CD4-positive, CD25-positive, alpha-beta regulatory T cell (primary cell): ENCODE data around the gene CRABP1. TPM values are rescaled to one million over a fixed set of nuclear protein-coding genes. Genes with fewer than 3 reads are reported as not detected.

Experiments
- ATAC-seq, 2 donors: fragments of 150-1000 bp; cut with Tn5 transposase; one replicate each; pipeline ENCODE4 v1.10.0; 2021; ENCODE audit warnings: low read depth in 2 of 2, moderate number of reproducible peaks in 2 of 2, moderate library complexity in 1 of 2
- DNase-seq, 3 donors: peaks; one replicate each; pipeline versions ENCODE4 v3.0.0 to v3.0.0-alpha.2; 2012 to 2022; ENCODE audit warnings: mixed read lengths in 1 of 3
- H3K27ac ChIP-seq: one replicate; pipeline ENCODE4 v1.7.0; 2013; ENCODE audit warnings: mild to moderate bottlenecking, low read length; ENCODE audit not compliant: insufficient read depth, poor library complexity, severe bottlenecking
- H3K27me3 ChIP-seq: one replicate; pipeline ENCODE4 v1.7.0; 2013; ENCODE audit warnings: low read length; ENCODE audit not compliant: control insufficient read depth, insufficient read depth
- H3K36me3 ChIP-seq: one replicate; pipeline ENCODE4 v1.7.0; 2013; ENCODE audit warnings: mild to moderate bottlenecking, low read length, moderate library complexity; ENCODE audit not compliant: control insufficient read depth, insufficient read depth
- H3K4me1 ChIP-seq: 2 replicates; pipeline ENCODE4 v1.7.0; 2013; ENCODE audit warnings: mild to moderate bottlenecking, low read length; ENCODE audit not compliant: insufficient read depth, control insufficient read depth, poor library complexity, severe bottlenecking
- H3K4me3 ChIP-seq: one replicate; pipeline ENCODE4 v1.7.0; 2013; ENCODE audit warnings: low read depth, mild to moderate bottlenecking, low read length, moderate library complexity
- H3K9me3 ChIP-seq, 2 experiments: 1 replicate in 1 of 2; 2 replicates in 1 of 2; pipeline ENCODE4 v1.7.0; 2013; ENCODE audit warnings: low read length in 2 of 2, mild to moderate bottlenecking in 1 of 2, moderate library complexity in 1 of 2; ENCODE audit not compliant: control insufficient read depth in 2 of 2
- H3K27ac Mint-ChIP-seq, 3 donors: one replicate each; pipeline ENCODE4 v1.8.0; 2020 to 2022; ENCODE audit warnings: mild to moderate bottlenecking in 3 of 3, mixed read lengths in 3 of 3, moderate library complexity in 2 of 3
- H3K27me3 Mint-ChIP-seq: one replicate; pipeline ENCODE4 v1.8.0; 2022; ENCODE audit warnings: mild to moderate bottlenecking, mixed read lengths
- H3K36me3 Mint-ChIP-seq: one replicate; pipeline ENCODE4 v1.8.0; 2020; ENCODE audit warnings: mixed read lengths
- H3K4me1 Mint-ChIP-seq, 4 donors: one replicate each; pipeline ENCODE4 v1.8.0; 2020 to 2022; ENCODE audit warnings: mixed read lengths in 4 of 4, mild to moderate bottlenecking in 1 of 4
- H3K4me3 Mint-ChIP-seq, 4 donors: one replicate each; pipeline ENCODE4 v1.8.0; 2020 to 2022; ENCODE audit warnings: mild to moderate bottlenecking in 4 of 4, mixed read lengths in 4 of 4, moderate library complexity in 3 of 4
- H3K9me3 Mint-ChIP-seq, 7 donors: one replicate each; pipeline ENCODE4 v1.8.0; 2020 to 2022; ENCODE audit warnings: mixed read lengths in 7 of 7, mild to moderate bottlenecking in 3 of 7, moderate library complexity in 2 of 7
- polyA plus RNA-seq, 4 donors: library from polyadenylated mRNA; unstranded; fragments of 300-500 nt; fragmentation: Illumina TruSeq; gene quantifications; one replicate each; pipeline ENCODE4 v1.2.3, GENCODE V29; 2021
- total RNA-seq: library from RNA; stranded (reverse); gene quantifications from one replicate; pipeline ENCODE4 v1.2.3, GENCODE V29; 2022

The CRABP1 gene
- total and polyA plus RNA-seq, 5 donors from 2014 or later: not detected

- no peaks in the 10 kb centered on the region for H3K9me3 ChIP-seq
- H3K27me3 Mint-ChIP-seq: peaks cover 51% of the 10 kb centered on the region
- H3K4me1 ChIP-seq: no peaks in the 10 kb centered on the region
- peaks cover 16% of the 10 kb centered on the region for H3K27me3 ChIP-seq
- H3K4me1 Mint-ChIP-seq: peaks cover 0 to 4% (median 0%) of the 10 kb centered on the region in 4 donors
- no peak overlapping the region for H3K27ac ChIP-seq
- DNase-seq (no peak), ATAC-seq (no peak)
- no peaks in the 10 kb centered on the region for H3K9me3 Mint-ChIP-seq
- no peaks in the 10 kb centered on the region for H3K36me3 ChIP-seq
- no peak overlapping the region for H3K27ac Mint-ChIP-seq
- no peaks in the 10 kb centered on the region for H3K36me3 Mint-ChIP-seq
- no peak overlapping the region for H3K4me3 Mint-ChIP-seq
- no peak overlapping the region for H3K4me3 ChIP-seq
These were observed 1.2 kb downstream of the CRABP1 start for GRCh38 chr15:78341057-78341987.

GRCh38 chr15:78342021-78342420 is 1.9 kb downstream of the CRABP1 start:
- Mint-ChIP-seq H3K36me3 (no peaks in the 10 kb centered on the region), H3K4me1 (peaks cover 0 to 4% (median 0%) of the 10 kb centered on the region in 4 donors)
- no peak for ATAC-seq

GRCh38 chr15:78343276-78344060 is 3.3 kb downstream of the CRABP1 start:
- H3K4me3 ChIP-seq: no peak overlapping the region
- peaks cover 0 to 4% (median 0%) of the 10 kb centered on the region in 4 donors for H3K4me1 Mint-ChIP-seq
- DNase-seq: no peak
- H3K27me3 ChIP-seq: peaks cover 16% of the 10 kb centered on the region
- H3K27ac Mint-ChIP-seq: no peak overlapping the region
- no peak for ATAC-seq
- H3K36me3 ChIP-seq: no peaks in the 10 kb centered on the region
- no peaks in the 10 kb centered on the region for H3K9me3 ChIP-seq
- no peak overlapping the region for H3K27ac ChIP-seq
- peaks cover 50% of the 10 kb centered on the region for H3K27me3 Mint-ChIP-seq
- H3K4me1 ChIP-seq: no peaks in the 10 kb centered on the region
- H3K4me3 Mint-ChIP-seq: no peak overlapping the region
- no peaks in the 10 kb centered on the region for H3K36me3 Mint-ChIP-seq
- no peaks in the 10 kb centered on the region for H3K9me3 Mint-ChIP-seq

More at GRCh38 chr15:78342021-78342420, 1.9 kb downstream of the CRABP1 start:
- no peaks in the 10 kb centered on the region for H3K9me3 Mint-ChIP-seq
- no peak for DNase-seq
- no peak overlapping the region for H3K4me3 Mint-ChIP-seq
- Histone ChIP-seq H3K36me3 (no peaks in the 10 kb centered on the region), H3K4me3 (no peak overlapping the region), H3K27ac (no peak overlapping the region), H3K9me3 (no peaks in the 10 kb centered on the region), H3K4me1 (no peaks in the 10 kb centered on the region), H3K27me3 (peaks cover 16% of the 10 kb centered on the region)
- no peak overlapping the region for H3K27ac Mint-ChIP-seq
- H3K27me3 Mint-ChIP-seq: peaks cover 56% of the 10 kb centered on the region

- Mint-ChIP-seq H3K4me3 (no peak overlapping the region), H3K36me3 (no peaks in the 10 kb centered on the region), H3K27ac (no peak overlapping the region), H3K9me3 (no peaks in the 10 kb centered on the region), H3K4me1 (peaks cover 0 to 1% (median 0%) of the 10 kb centered on the region in 4 donors), H3K27me3 (peaks cover 29% of the 10 kb centered on the region)
- ATAC-seq: no peak
- no peak overlapping the region for H3K4me3 ChIP-seq
- no peaks in the 10 kb centered on the region for H3K4me1 ChIP-seq
- no peak for DNase-seq
- H3K27me3 ChIP-seq: peaks cover 10% of the 10 kb centered on the region
- H3K27ac ChIP-seq: no peak overlapping the region
- H3K36me3 ChIP-seq: no peaks in the 10 kb centered on the region
- no peaks in the 10 kb centered on the region for H3K9me3 ChIP-seq
These were observed 5.4 kb downstream of the CRABP1 start for GRCh38 chr15:78345396-78346125.

GRCh38 chr15:78347586-78348543 is 7.7 kb downstream of the CRABP1 start:
- DNase-seq (no peak), ATAC-seq (no peak)
- no peak overlapping the region for H3K4me3 ChIP-seq
- H3K9me3 Mint-ChIP-seq: no peaks in the 10 kb centered on the region
- no peak overlapping the region for H3K27ac ChIP-seq
- H3K4me3 Mint-ChIP-seq: no peak overlapping the region
- H3K36me3 ChIP-seq: no peaks in the 10 kb centered on the region
- H3K36me3 Mint-ChIP-seq: no peaks in the 10 kb centered on the region
- no peak overlapping the region for H3K27ac Mint-ChIP-seq
- H3K27me3 Mint-ChIP-seq: peaks cover 23% of the 10 kb centered on the region
- H3K9me3 ChIP-seq: no peaks in the 10 kb centered on the region
- peaks cover 2% of the 10 kb centered on the region for H3K27me3 ChIP-seq
- peaks cover 0 to 4% (median 0%) of the 10 kb centered on the region in 4 donors for H3K4me1 Mint-ChIP-seq
- no peaks in the 10 kb centered on the region for H3K4me1 ChIP-seq

GRCh38 chr15:78350058-78350457 is 9.9 kb downstream of the CRABP1 start:
- no peaks in the 10 kb centered on the region for H3K9me3 Mint-ChIP-seq
- DNase-seq: no peak
- H3K4me1 Mint-ChIP-seq: peaks cover 0 to 4% (median 0%) of the 10 kb centered on the region in 4 donors
- Histone ChIP-seq H3K27ac (no peak overlapping the region), H3K36me3 (no peaks in the 10 kb centered on the region), H3K27me3 (no peaks in the 10 kb centered on the region), H3K4me1 (no peaks in the 10 kb centered on the region), H3K4me3 (no peak overlapping the region), H3K9me3 (no peaks in the 10 kb centered on the region)
- no peak for ATAC-seq
- H3K4me3 Mint-ChIP-seq: no peak overlapping the region
- H3K27me3 Mint-ChIP-seq: peaks cover 18% of the 10 kb centered on the region
- no peaks in the 10 kb centered on the region for H3K36me3 Mint-ChIP-seq
- no peak overlapping the region for H3K27ac Mint-ChIP-seq
